ENCODE results near the gene FAM187B. TPM values are rescaled to one million over a fixed set of nuclear protein-coding genes. Genes with fewer than 3 reads are reported as not detected.

The FAM187B gene
- total and polyA plus RNA-seq, 2 of the 4 experiments (the other 2 are of a cell fraction) = not detected

GRCh38 chr19:35254341-35255297 lies 26.1 kb upstream of the FAM187B start:
- peaks cover 34% of the 10 kb centered on the region for H3K27me3 ChIP-seq (ENCODE audit: control insufficient read depth, insufficient read depth, low read length)
- no peak overlapping the region for H3K9ac ChIP-seq (ENCODE audit: low read depth, low read length)
- no peaks in the 10 kb centered on the region for H3K4me1 ChIP-seq (ENCODE audit: control insufficient read depth, insufficient read depth, low read length)
- H3K4me3 ChIP-seq (ENCODE audit: insufficient read depth, low read depth, low read length) = no peak overlapping the region
- H3K18ac ChIP-seq (ENCODE audit: low read depth, low read length) = no peak overlapping the region
- intact Hi-C loops (cut with micrococcal nuclease) (no loop called here), dilution Hi-C loops (cut with HindIII; ENCODE audit: low sequenced_read_pairs, unreplicated experiment) (no loop called here), in situ Hi-C loops (cut with MboI; ENCODE audit: low sequenced_read_pairs) (no loop called here)
- no peak for DNase-seq
- no TSS peak for BruUV-seq (replicated peaks)
- no peak overlapping the region for H3K27ac ChIP-seq (ENCODE audit: insufficient read depth, low read length)
- CTCF ChIA-PET = interaction anchor here (1.2 kb wide), 1 partner anchor 14 kb away, joined by 3 read pairs; no protein-coding TSS in a partner anchor
- no peak overlapping the region for H2BK20ac ChIP-seq (ENCODE audit: low read depth, low read length)
- no peaks in the 10 kb centered on the region for H3K36me3 ChIP-seq (ENCODE audit: control insufficient read depth, insufficient read depth, low read length)
- H4K20me1 ChIP-seq (ENCODE audit: insufficient read depth, low read length) = no peaks in the 10 kb centered on the region
- H3K23ac ChIP-seq (ENCODE audit: low read depth, low read length) = no peak overlapping the region
- no peaks in the 10 kb centered on the region for H3K79me1 ChIP-seq (ENCODE audit: low read depth in 1 of 2, low read length in 2 of 2)
- no peak overlapping the region for H2BK5ac ChIP-seq (ENCODE audit: low read depth, low read length, poor library complexity, severe bottlenecking)
- no peaks in the 10 kb centered on the region for H3K9me3 ChIP-seq (ENCODE audit: control insufficient read depth, insufficient read depth, low read length)
- no peak overlapping the region for H4K8ac ChIP-seq (ENCODE audit: low read depth in 2 of 2, low read length in 2 of 2)
- POLR2A ChIA-PET (ENCODE audit: unreplicated experiment) = no interaction called here
- no peak overlapping the region for H2AFZ ChIP-seq (replicated peaks; ENCODE audit: low read length, poor library complexity)
- no peak overlapping the region for H2AK5ac ChIP-seq (ENCODE audit: low read depth, low read length)
- no peaks in the 10 kb centered on the region for H3K9me1 ChIP-seq (ENCODE audit: insufficient read depth, low read length)
- no peak overlapping the region for H3K56ac ChIP-seq (ENCODE audit: extremely low read depth, insufficient read depth, low read length)
- H4K91ac ChIP-seq (ENCODE audit: insufficient read depth, low read depth, low read length) = no peak overlapping the region
- no peak overlapping the region for H2AK9ac ChIP-seq (replicated peaks; ENCODE audit: low read depth, low read length, poor library complexity)
- no peak overlapping the region for H4K5ac ChIP-seq (ENCODE audit: low read depth, low read length)
- no peak overlapping the region for H2BK120ac ChIP-seq (ENCODE audit: low read depth, low read length)
- H2BK15ac ChIP-seq (ENCODE audit: low read depth, low read length) = no peak overlapping the region
- H3K4ac ChIP-seq (ENCODE audit: low read depth, low read length) = no peak overlapping the region
- 76% methylated on average over 5 of the region's 17 CpGs; no CpG with 5 or more reads in 1 of the 2 experiments for WGBS, 2 experiments (ENCODE audit: extremely low coverage in 2 of 2, insufficient read length in 1 of 2)
- no peak overlapping the region for H3K14ac ChIP-seq (replicated peaks; ENCODE audit: low read depth, low read length)
- H3K4me2 ChIP-seq (ENCODE audit: low read depth, low read length) = no peak overlapping the region
- no peak for ATAC-seq (ENCODE audit: low read depth)
- TF ChIP-seq CHD1 (IDR thresholded peaks at IDR 0.05; ENCODE audit: low read depth, low read length) (no peak), ELK1 (IDR thresholded peaks at IDR 0.05; ENCODE audit: borderline replicate concordance, low read depth, low read length) (no peak), MXI1 (IDR thresholded peaks at IDR 0.05; ENCODE audit: borderline replicate concordance, low read depth, low read length) (no peak), MAFK (IDR thresholded peaks at IDR 0.05; ENCODE audit: low read depth, low read length) (no peak), FOS (IDR thresholded peaks at IDR 0.05; ENCODE audit: low read depth, low read length) (no peak), BHLHE40 (IDR thresholded peaks at IDR 0.05; ENCODE audit: low read depth, low read length) (no peak), MAZ (IDR thresholded peaks at IDR 0.05; ENCODE audit: borderline replicate concordance, low read depth, low read length) (no peak), NFE2L2 (IDR thresholded peaks at IDR 0.05; ENCODE audit: low read depth, low read length) (no peak), RCOR1 (IDR thresholded peaks at IDR 0.05; ENCODE audit: insufficient replicate concordance, low read length) (no peak), POLR2A (IDR thresholded peaks at IDR 0.05; ENCODE audit: low read depth, low read length) (no peak), CEBPB (IDR thresholded peaks at IDR 0.05; ENCODE audit: low read depth, low read length) (no peak), CTCF (conservative IDR thresholded peaks at IDR 0.05; ENCODE audit: low read depth, low read length) (no peak), RFX5 (IDR thresholded peaks at IDR 0.05; ENCODE audit: low read depth, low read length) (no peak)
- TF ChIP-seq, protein P1, sequence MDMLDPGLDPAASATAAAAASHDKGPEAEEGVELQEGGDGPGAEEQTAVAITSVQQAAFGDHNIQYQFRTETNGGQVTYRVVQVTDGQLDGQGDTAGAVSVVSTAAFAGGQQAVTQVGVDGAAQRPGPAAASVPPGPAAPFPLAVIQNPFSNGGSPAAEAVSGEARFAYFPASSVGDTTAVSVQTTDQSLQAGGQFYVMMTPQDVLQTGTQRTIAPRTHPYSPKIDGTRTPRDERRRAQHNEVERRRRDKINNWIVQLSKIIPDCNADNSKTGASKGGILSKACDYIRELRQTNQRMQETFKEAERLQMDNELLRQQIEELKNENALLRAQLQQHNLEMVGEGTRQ (IDR thresholded peaks at IDR 0.05; ENCODE audit: low read depth, low read length) = no peak
